CD4-positive, alpha-beta T cell treated with Interleukin-15 for 1 hour (primary cell): ENCODE data around the gene RNF130.

Experiments used
- DNase-seq: peaks from one replicate; pipeline ENCODE4 v3.0.0-alpha.2; 2020

The RNF130 gene

GRCh38 chr5:180071531-180072255 is at the start of gene RNF130:
Gene RNF130 (minus strand): TSS chr5:180071759. CDS start chr5:180071702, 57 bp downstream.
- peak; percentile 89 for DNase-seq

GRCh38 chr5:180120237-180121101 is 48.9 kb upstream of the RNF130 start:
- DNase-seq: no peak

- DNase-seq: no peak
Measured at GRCh38 chr5:180119903-180120236, 48.3 kb upstream of the RNF130 start.

- no peak for DNase-seq
Measured at GRCh38 chr5:180119031-180119902, 47.7 kb upstream of the RNF130 start.

GRCh38 chr5:180118391-180118791 is 46.8 kb upstream of the RNF130 start:
- DNase-seq: no peak

- DNase-seq: no peak
Measured at GRCh38 chr5:180117000-180117725, 45.6 kb upstream of the RNF130 start.

- peak; percentile 10 for DNase-seq
Measured at GRCh38 chr5:180116077-180116999, 44.8 kb upstream of the RNF130 start.

GRCh38 chr5:180115326-180116076 is 43.9 kb upstream of the RNF130 start:
- DNase-seq: no peak

GRCh38 chr5:180114304-180115003 is 42.9 kb upstream of the RNF130 start:
- no peak for DNase-seq

- DNase-seq: no peak
Measured at GRCh38 chr5:180113660-180114303, 42.2 kb upstream of the RNF130 start.

GRCh38 chr5:180112181-180112861 is 40.8 kb upstream of the RNF130 start:
- DNase-seq: no peak

GRCh38 chr5:180111273-180112002 is 39.9 kb upstream of the RNF130 start:
- DNase-seq: no peak

- DNase-seq: no peak
Measured at GRCh38 chr5:180109920-180110319, 38.4 kb upstream of the RNF130 start.

GRCh38 chr5:180107005-180107404 is 35.4 kb upstream of the RNF130 start:
- no peak for DNase-seq

- no peak for DNase-seq
Measured at GRCh38 chr5:180105827-180106312, 34.3 kb upstream of the RNF130 start.

GRCh38 chr5:180104168-180104530 is 32.6 kb upstream of the RNF130 start:
- DNase-seq: no peak

- DNase-seq: no peak
Measured at GRCh38 chr5:180103487-180104167, 32.1 kb upstream of the RNF130 start.
